Karpas-422 (cell line): ENCODE data around the gene TRIP6. TPM values are rescaled to one million over a fixed set of nuclear protein-coding genes. Genes with fewer than 3 reads are reported as not detected.

Experiments
- DNase-seq: peaks from one replicate; pipeline ENCODE4 v3.0.0-alpha.2; 2015
- H2AFZ ChIP-seq: fragments of 200-600 bp; sonication (generic); 2 replicates; pipeline ENCODE4 v1.6.1; 2014; ENCODE audit warnings: antibody characterized with exemption, low read length, mixed read lengths
- H3K27ac ChIP-seq: fragments of 200-600 bp; sonication (generic); 2 replicates; pipeline ENCODE4 v1.5.1; 2014; ENCODE audit warnings: mild to moderate bottlenecking, low read length, moderate library complexity
- H3K27me3 ChIP-seq: fragments of 200-600 bp; sonication (generic); 2 replicates; pipeline ENCODE4 v1.6.1; 2014; ENCODE audit warnings: low read length, mixed read lengths
- H3K36me3 ChIP-seq: fragments of 200-600 bp; sonication (generic); 2 replicates; pipeline ENCODE4 v1.6.1; 2014; ENCODE audit warnings: low read length, mixed read lengths; ENCODE audit not compliant: insufficient read depth
- H3K4me1 ChIP-seq: fragments of 200-600 bp; sonication (generic); 2 replicates; pipeline ENCODE4 v1.6.1; 2014; ENCODE audit warnings: mild to moderate bottlenecking, low read length, mixed read lengths
- H3K4me2 ChIP-seq: fragments of 200-600 bp; sonication (generic); 2 replicates; pipeline ENCODE4 v1.6.1; 2014; ENCODE audit warnings: low read length, low read depth, mild to moderate bottlenecking; ENCODE audit not compliant: poor library complexity, severe bottlenecking
- H3K4me3 ChIP-seq: fragments of 200-600 bp; sonication (generic); 2 replicates; pipeline ENCODE4 v1.5.1; 2014; ENCODE audit warnings: mild to moderate bottlenecking, antibody characterized with exemption, low read length, mixed read lengths
- H3K79me2 ChIP-seq: fragments of 200-600 bp; sonication (generic); 2 replicates; pipeline ENCODE4 v1.6.1; 2014; ENCODE audit warnings: mild to moderate bottlenecking, low read length, mixed read lengths
- H3K9ac ChIP-seq: fragments of 200-600 bp; sonication (generic); 2 replicates; pipeline ENCODE4 v1.6.0; 2014; ENCODE audit warnings: low read length
- H3K9me2 ChIP-seq: fragments of 200-600 bp; sonication (generic), shearing (Covaris generic); replicated peaks from 2 replicates; pipeline ENCODE4 v1.6.0; 2014; ENCODE audit warnings: mild to moderate bottlenecking, low read length, moderate library complexity; ENCODE audit not compliant: insufficient read depth
- H3K9me3 ChIP-seq: fragments of 300-700, 200-600 bp; sonication (generic); 2 replicates; pipeline ENCODE4 v1.6.1; 2014; ENCODE audit warnings: low read length, mixed read lengths
- H4K20me1 ChIP-seq: fragments of 200-600 bp; sonication (generic); 2 replicates; pipeline ENCODE4 v1.6.1; 2014; ENCODE audit warnings: mild to moderate bottlenecking, antibody characterized with exemption, low read length, low read depth; ENCODE audit not compliant: insufficient read depth
- total RNA-seq: library from RNA; depleted of rRNA; stranded (reverse); fragments of >200 nt; shearing (Covaris generic); gene quantifications from 2 replicates; pipeline ENCODE4 v1.2.3, GENCODE V29; 2014; ENCODE audit warnings: low replicate concordance

Gene TRIP6
- total RNA-seq, 1 experiment from 2014 or later: 19.5 TPM

DNA sequence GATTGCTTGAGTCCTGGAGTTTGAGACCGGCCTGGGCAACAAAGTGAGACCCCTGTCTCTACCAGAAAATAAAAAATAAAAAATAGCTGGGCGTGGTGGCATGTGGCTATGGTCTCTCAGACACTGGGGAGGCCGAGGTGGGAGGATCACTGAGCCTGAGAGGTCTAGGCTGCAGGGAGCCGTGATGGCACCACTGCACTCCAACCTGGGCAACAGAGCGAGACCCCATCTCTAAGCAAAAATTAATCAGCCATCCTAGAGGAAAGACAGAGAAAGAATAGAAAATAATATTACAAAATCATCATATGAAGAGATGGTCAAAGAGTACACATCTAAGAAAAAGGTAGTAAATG lies 34.9 kb upstream of the TRIP6 start:
- Histone ChIP-seq H3K4me3 (no peak overlapping the region), H3K9me3 (no peaks in the 10 kb centered on the region), H2AFZ (no peak overlapping the region), H3K4me2 (no peak overlapping the region), H3K4me1 (peaks cover 8% of the 10 kb centered on the region), H3K79me2 (no peaks in the 10 kb centered on the region), H3K9me2 (no peaks in the 10 kb centered on the region), H3K36me3 (no peaks in the 10 kb centered on the region), H4K20me1 (no peaks in the 10 kb centered on the region), H3K27me3 (no peaks in the 10 kb centered on the region), H3K9ac (no peak overlapping the region), H3K27ac (no peak overlapping the region)
- no peak for DNase-seq

- H3K27me3 ChIP-seq: no peaks in the 10 kb centered on the region
- no peaks in the 10 kb centered on the region for H4K20me1 ChIP-seq
- H3K4me1 ChIP-seq: peaks cover 11% of the 10 kb centered on the region
- H3K79me2 ChIP-seq: no peaks in the 10 kb centered on the region
- no peak overlapping the region for H3K9ac ChIP-seq
- no peaks in the 10 kb centered on the region for H3K9me2 ChIP-seq
- DNase-seq: no peak
- no peak overlapping the region for H3K4me3 ChIP-seq
- H3K9me3 ChIP-seq: no peaks in the 10 kb centered on the region
- H3K4me2 ChIP-seq: no peak overlapping the region
- H2AFZ ChIP-seq: no peak overlapping the region
- no peak overlapping the region for H3K27ac ChIP-seq
- no peaks in the 10 kb centered on the region for H3K36me3 ChIP-seq
Observed at GRCh38 chr7:100835903-100836811, 31.0 kb upstream of the TRIP6 start.

DNA sequence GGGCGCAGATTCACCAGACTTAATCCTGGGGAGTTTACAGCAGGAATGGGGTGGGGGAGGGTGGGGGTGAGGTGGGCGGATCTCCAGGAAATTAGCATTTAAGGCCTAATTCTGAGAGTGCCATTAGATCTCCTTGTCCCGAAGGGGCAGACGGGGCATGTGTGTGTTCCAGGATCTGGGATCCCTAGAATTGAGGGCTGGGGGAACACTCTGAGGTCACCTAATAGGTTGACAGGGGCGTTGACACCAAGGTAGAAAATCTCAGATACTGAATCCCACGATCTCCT lies 30.4 kb upstream of the TRIP6 start:
- H3K4me2 ChIP-seq: peak overlapping the region; percentile 89
- H3K36me3 ChIP-seq: no peaks in the 10 kb centered on the region
- H3K9me3 ChIP-seq: no peaks in the 10 kb centered on the region
- peak overlapping the region; percentile 100 for H2AFZ ChIP-seq
- H3K27ac ChIP-seq: no peak overlapping the region
- H3K79me2 ChIP-seq: no peaks in the 10 kb centered on the region
- H3K4me1 ChIP-seq: peaks cover 11% of the 10 kb centered on the region
- DNase-seq: no peak
- H3K4me3 ChIP-seq: peak overlapping the region; percentile 66
- peak overlapping the region; percentile 76 for H3K9ac ChIP-seq
- H3K27me3 ChIP-seq: no peaks in the 10 kb centered on the region
- H3K9me2 ChIP-seq: no peaks in the 10 kb centered on the region
- H4K20me1 ChIP-seq: no peaks in the 10 kb centered on the region

DNA sequence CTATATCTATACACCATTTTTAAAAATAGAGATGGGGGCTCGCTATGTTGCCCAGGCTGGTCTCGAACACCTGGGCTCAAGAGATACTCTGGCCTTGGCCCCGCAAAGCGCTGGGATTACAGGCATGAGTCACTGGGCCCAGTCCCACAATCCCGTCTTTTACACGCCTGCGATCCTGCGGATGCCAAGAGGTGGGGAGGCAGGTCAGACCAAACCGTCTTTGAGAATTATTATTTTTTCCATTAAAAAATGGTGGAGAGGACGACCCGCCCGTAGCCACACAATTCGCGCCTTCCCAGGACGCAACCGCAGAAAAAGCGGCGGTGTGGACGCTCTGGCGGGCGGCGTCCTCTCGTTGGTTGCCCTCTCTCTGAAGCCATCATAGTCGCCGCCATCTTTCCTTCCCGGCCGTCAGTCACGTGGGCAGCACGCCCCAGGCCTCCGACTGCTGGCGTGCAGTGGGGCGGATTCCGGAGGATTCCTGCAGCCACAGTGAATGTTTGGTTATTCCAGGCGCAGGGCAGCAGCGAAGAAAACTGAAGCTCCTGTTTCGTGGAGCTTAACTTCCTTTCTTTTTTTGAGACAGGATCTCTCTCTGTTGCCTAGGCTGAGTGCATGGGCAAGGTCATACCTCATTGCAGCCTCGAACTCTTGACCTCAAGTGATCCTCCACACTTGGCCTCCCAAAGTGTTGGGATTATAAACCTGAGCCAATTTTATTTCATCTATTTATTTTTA lies 29.9 kb upstream of the TRIP6 start:
- Histone ChIP-seq H3K79me2 (no peaks in the 10 kb centered on the region), H3K36me3 (no peaks in the 10 kb centered on the region), H2AFZ (peak overlapping the region; percentile 100), H4K20me1 (no peaks in the 10 kb centered on the region), H3K9me2 (no peaks in the 10 kb centered on the region), H3K4me2 (peak overlapping the region; percentile 89), H3K4me3 (peak overlapping the region; percentile 66), H3K27ac (no peak overlapping the region), H3K4me1 (peaks cover 11% of the 10 kb centered on the region), H3K9me3 (no peaks in the 10 kb centered on the region), H3K27me3 (no peaks in the 10 kb centered on the region), H3K9ac (peak overlapping the region; percentile 76)
- DNase-seq: peak; percentile 94

- Histone ChIP-seq H3K4me3 (no peak overlapping the region), H3K79me2 (no peaks in the 10 kb centered on the region), H3K27me3 (no peaks in the 10 kb centered on the region), H3K4me1 (peaks cover 11% of the 10 kb centered on the region), H3K27ac (no peak overlapping the region), H3K9me3 (no peaks in the 10 kb centered on the region), H3K9me2 (no peaks in the 10 kb centered on the region), H3K9ac (no peak overlapping the region), H3K4me2 (no peak overlapping the region), H2AFZ (no peak overlapping the region), H3K36me3 (no peaks in the 10 kb centered on the region), H4K20me1 (no peaks in the 10 kb centered on the region)
- DNase-seq: no peak
Observed at GRCh38 chr7:100839361-100839760, 27.8 kb upstream of the TRIP6 start.

- no peaks in the 10 kb centered on the region for H4K20me1 ChIP-seq
- H3K9me3 ChIP-seq: no peaks in the 10 kb centered on the region
- H3K36me3 ChIP-seq: no peaks in the 10 kb centered on the region
- H3K4me1 ChIP-seq: peaks cover 11% of the 10 kb centered on the region
- H3K27me3 ChIP-seq: no peaks in the 10 kb centered on the region
- no peak overlapping the region for H3K4me2 ChIP-seq
- H3K9me2 ChIP-seq: no peaks in the 10 kb centered on the region
- H3K79me2 ChIP-seq: no peaks in the 10 kb centered on the region
- H3K9ac ChIP-seq: no peak overlapping the region
- no peak overlapping the region for H3K27ac ChIP-seq
- H3K4me3 ChIP-seq: no peak overlapping the region
- no peak for DNase-seq
- H2AFZ ChIP-seq: no peak overlapping the region
Observed at GRCh38 chr7:100840470-100841100, 26.6 kb upstream of the TRIP6 start.

GRCh38 chr7:100847360-100847759 lies 19.8 kb upstream of the TRIP6 start:
- Histone ChIP-seq H3K27me3 (no peaks in the 10 kb centered on the region), H3K9ac (no peak overlapping the region)
- no peak for DNase-seq

More at GRCh38 chr7:100847360-100847759, 19.8 kb upstream of the TRIP6 start:
- Histone ChIP-seq H3K79me2 (no peaks in the 10 kb centered on the region), H2AFZ (no peak overlapping the region), H4K20me1 (no peaks in the 10 kb centered on the region), H3K4me1 (peaks cover 10% of the 10 kb centered on the region), H3K9me2 (no peaks in the 10 kb centered on the region), H3K4me2 (no peak overlapping the region), H3K4me3 (no peak overlapping the region), H3K27ac (no peak overlapping the region), H3K9me3 (no peaks in the 10 kb centered on the region), H3K36me3 (no peaks in the 10 kb centered on the region)
